HepG2 (cell line): Measurements from ENCODE around the gene PRKAG1. TPM values are rescaled to one million over a fixed set of nuclear protein-coding genes. Genes with fewer than 3 reads are reported as not detected.

Experiments used
- BHLHE40 ChIP-seq: IDR thresholded peaks from 2 replicates; pipeline ENCODE4 v1.6.1; 2011; ENCODE audit warnings: low read length, improper control_type of control experiment
- CC2D1A ChIP-seq: sonication (generic); formaldehyde crosslinking; IDR thresholded peaks from 2 replicates; pipeline ENCODE4 v1.8.1; 2023; ENCODE audit warnings: mild to moderate bottlenecking, missing genetic modification reagents
- HNF4G ChIP-seq, 2 experiments: sonication (generic) in 1 of 2; formaldehyde crosslinking in 1 of 2; IDR thresholded peaks; 2 replicates each; pipeline versions ENCODE4 v1.4.0 to v1.6.1; 2011 to 2020; ENCODE audit warnings: borderline replicate concordance in 2 of 2, low read depth in 2 of 2, mild to moderate bottlenecking in 2 of 2, low read length in 1 of 2, missing genetic modification reagents in 1 of 2, moderate library complexity in 1 of 2
- HNRNPUL1 ChIP-seq: fragments of 200-400 bp; formaldehyde crosslinking; IDR thresholded peaks from 2 replicates; pipeline ENCODE4 v1.6.1; 2017; ENCODE audit warnings: low read depth, mild to moderate bottlenecking, low read length, moderate library complexity
- NCOR1 ChIP-seq: fragments of 200-600 bp; sonication (generic); IDR thresholded peaks from 2 replicates; pipeline ENCODE4 v1.7.0; 2017; ENCODE audit warnings: antibody characterized with exemption, low read length, borderline replicate concordance
- NFYB ChIP-seq: sonication (generic); formaldehyde crosslinking; IDR thresholded peaks from 2 replicates; pipeline ENCODE4 v1.4.0; 2020; ENCODE audit warnings: missing genetic modification reagents
- NR2C2 ChIP-seq: sonication (generic); formaldehyde crosslinking; IDR thresholded peaks from 2 replicates; pipeline ENCODE4 v1.4.0; 2020; ENCODE audit warnings: missing genetic modification reagents, mild to moderate bottlenecking, moderate library complexity, borderline replicate concordance
- PRMT3 ChIP-seq: sonication (generic); formaldehyde crosslinking; IDR thresholded peaks from 2 replicates; pipeline ENCODE4 v1.8.1; 2022; ENCODE audit warnings: low read depth, mild to moderate bottlenecking, moderate library complexity, missing genetic modification reagents, borderline replicate concordance
- RERE ChIP-seq: IDR thresholded peaks from 2 replicates; pipeline ENCODE4 v1.6.1; 2016; ENCODE audit warnings: low read depth, missing genetic modification reagents, missing compliant biosample characterization
- SNAPC4 ChIP-seq: sonication (generic); formaldehyde crosslinking; IDR thresholded peaks from 2 replicates; pipeline ENCODE4 v1.4.0; 2020; ENCODE audit warnings: mild to moderate bottlenecking, missing genetic modification reagents
- SSRP1 ChIP-seq: IDR thresholded peaks from 2 replicates; pipeline ENCODE4 v1.6.1; 2016; ENCODE audit warnings: control low read depth
- ZBTB21 ChIP-seq: sonication (generic); formaldehyde crosslinking; IDR thresholded peaks from 2 replicates; pipeline ENCODE4 v1.4.0; 2020; ENCODE audit warnings: missing genetic modification reagents
- ZMAT5 ChIP-seq: sonication (generic); formaldehyde crosslinking; IDR thresholded peaks from 2 replicates; pipeline ENCODE4 v1.5.0; 2020; ENCODE audit warnings: mild to moderate bottlenecking, low read depth, missing genetic modification reagents, borderline replicate concordance
- ZNF207 ChIP-seq: fragments of 450-650 bp; IDR thresholded peaks from 2 replicates; pipeline ENCODE4 v1.6.1; 2016; ENCODE audit warnings: antibody characterized with exemption, borderline replicate concordance
- ZNF557 ChIP-seq: sonication (generic); formaldehyde crosslinking; IDR thresholded peaks from 2 replicates; pipeline ENCODE4 v1.4.0; 2020; ENCODE audit warnings: missing genetic modification reagents
- ZNF589 ChIP-seq: sonication (generic); formaldehyde crosslinking; conservative IDR thresholded peaks from 2 replicates; pipeline ENCODE4 v1.8.0; 2022; ENCODE audit warnings: mild to moderate bottlenecking, moderate library complexity, missing genetic modification reagents
- ZNF629 ChIP-seq: sonication (generic); formaldehyde crosslinking; conservative IDR thresholded peaks from 2 replicates; pipeline ENCODE4 v1.5.0; 2020; ENCODE audit warnings: missing genetic modification reagents
- ZNF883 ChIP-seq: sonication (generic); formaldehyde crosslinking; IDR thresholded peaks from 2 replicates; pipeline ENCODE4 v1.5.1; 2020; ENCODE audit warnings: mild to moderate bottlenecking, missing genetic modification reagents; ENCODE audit errors: not compliant biosample characterization
- polyA plus RNA-seq, 8 experiments: library from polyadenylated mRNA; depleted of rRNA in 3 of 8; stranded (reverse) in 7 of 8; unstranded in 1 of 8; fragments of >200 nt; fragmentation: Illumina TruSeq in 4 of 8; extraction: Trizol in 4 of 8; gene quantifications; 2 replicates each; pipeline versions ENCODE4 v1.2.1 to v1.2.3, GENCODE V29; 2011 to 2016; ENCODE audit warnings: low read depth in 4 of 8, missing spikeins in 1 of 8, mixed read lengths in 1 of 8; ENCODE audit not compliant: insufficient read depth in 1 of 8
- total RNA-seq, 5 experiments: library from RNA; depleted of rRNA; stranded (reverse); fragments of >200 nt; fragmentation: Illumina TruSeq; extraction: Trizol; gene quantifications; 2 replicates each; pipeline ENCODE4 v1.2.3, GENCODE V29; 2016; ENCODE audit warnings: low read depth in 1 of 5

PRKAG1 gene
- total and polyA plus RNA-seq, 2 of the 13 experiments (the other 11 are each of a cell fraction or from before 2014, with no cell fraction given): 26.1 to 32.8 TPM

GRCh38 chr12:48957141-48958048 is 61.2 kb downstream of the PRKAG1 start, which contains the start of gene ARF3 (continued):
- TF ChIP-seq RERE (CRISPR knock-in tag) (no peak), ZNF589 (CRISPR knock-in tag) (peak; percentile 40; the same call in 1 of the 2 replicates), ZNF629 (CRISPR knock-in tag) (no peak), HNRNPUL1 (no peak), NCOR1 (no peak), SNAPC4 (CRISPR knock-in tag) (no peak), NFYB (no peak; the same call in 1 of the 2 replicates), CC2D1A (no peak), ZBTB21 (CRISPR knock-in tag) (no peak), ZNF557 (no peak), ZNF883 (CRISPR knock-in tag) (no peak), BHLHE40 (no peak), HNF4G (IDR thresholded peaks at IDR 0.05; ENCODE audit: borderline replicate concordance, low read depth, low read length) (no peak), HNF4G (CRISPR knock-in tag; IDR thresholded peaks at IDR 0.05; ENCODE audit: borderline replicate concordance, low read depth) (no peak), NR2C2 (peak; percentile 31; the same call in 1 of the 2 replicates), ZNF207 (no peak), SSRP1 (no peak), PRMT3 (CRISPR knock-in tag) (no peak), ZMAT5 (CRISPR knock-in tag) (no peak)
